Loucy (cell line): Measurements from ENCODE around the gene P2RY8.

Source experiments
- H2AFZ ChIP-seq: fragments of 200-600 bp; sonication (generic); 2 replicates; pipeline ENCODE4 v1.6.0; 2016; ENCODE audit warnings: antibody characterized with exemption, mild to moderate bottlenecking, low read length, moderate library complexity
- H3F3A ChIP-seq: fragments of 200-600 bp; 2 replicates; pipeline ENCODE4 v1.6.0; 2016; ENCODE audit warnings: antibody characterized with exemption, low read depth, mild to moderate bottlenecking
- H3K27me3 ChIP-seq: fragments of 200-600 bp; sonication (generic); 2 replicates; pipeline ENCODE4 v1.6.1; 2014; ENCODE audit warnings: low read length, mild to moderate bottlenecking; ENCODE audit not compliant: insufficient read depth, poor library complexity, severe bottlenecking
- H3K36me3 ChIP-seq: fragments of 200-600 bp; sonication (generic); 2 replicates; pipeline ENCODE4 v1.6.1; 2016; ENCODE audit warnings: low read length; ENCODE audit not compliant: insufficient read depth
- H3K4me1 ChIP-seq: fragments of 200-600 bp; sonication (generic); 2 replicates; pipeline ENCODE4 v1.5.1; 2014; ENCODE audit warnings: low read length, mild to moderate bottlenecking; ENCODE audit not compliant: insufficient read depth, poor library complexity, severe bottlenecking
- H3K4me2 ChIP-seq: fragments of 200-600 bp; sonication (generic); 2 replicates; pipeline ENCODE4 v1.6.0; 2014; ENCODE audit warnings: antibody characterized with exemption, low read length, low read depth, mild to moderate bottlenecking; ENCODE audit not compliant: poor library complexity, severe bottlenecking
- H3K4me3 ChIP-seq: fragments of 200-600 bp; sonication (generic); 2 replicates; pipeline ENCODE4 v1.5.1; 2014; ENCODE audit warnings: low read length, mild to moderate bottlenecking, mixed read lengths; ENCODE audit not compliant: poor library complexity, severe bottlenecking
- H3K79me2 ChIP-seq: fragments of 200-600 bp; sonication (generic); 2 replicates; pipeline ENCODE4 v1.6.1; 2014; ENCODE audit warnings: low read length; ENCODE audit not compliant: insufficient read depth
- H3K9ac ChIP-seq: fragments of 200-600 bp; sonication (generic); 2 replicates; pipeline ENCODE4 v1.6.0; 2014; ENCODE audit warnings: mild to moderate bottlenecking, low read depth, low read length, moderate library complexity; ENCODE audit not compliant: poor library complexity, severe bottlenecking
- H3K9me2 ChIP-seq: fragments of 200-600 bp; sonication (generic); replicated peaks from 2 replicates; pipeline ENCODE4 v1.6.1; 2016; ENCODE audit warnings: low read depth, low read length, mixed read lengths
- H3K9me3 ChIP-seq: fragments of 200-600 bp; sonication (generic); 2 replicates; pipeline ENCODE4 v1.6.1; 2014; ENCODE audit warnings: mild to moderate bottlenecking, antibody characterized with exemption, low read length, low read depth; ENCODE audit not compliant: insufficient read depth
- H4K20me1 ChIP-seq: fragments of 200-600 bp; sonication (generic); 2 replicates; pipeline ENCODE4 v1.6.0; 2014; ENCODE audit warnings: antibody characterized with exemption, low read length, mild to moderate bottlenecking; ENCODE audit not compliant: insufficient read depth, poor library complexity, severe bottlenecking
- CTCF ChIP-seq: fragments of 200-600 bp; sonication (generic); conservative IDR thresholded peaks from 2 replicates; pipeline ENCODE4 v1.5.1; 2014; ENCODE audit warnings: mild to moderate bottlenecking, antibody characterized with exemption, low read length
- EZH2phosphoT487 ChIP-seq: fragments of 200-600 bp; IDR thresholded peaks from 2 replicates; pipeline ENCODE4 v1.6.1; 2018; ENCODE audit warnings: antibody characterized with exemption, mild to moderate bottlenecking, moderate library complexity, borderline replicate concordance

P2RY8 gene

GRCh38 chrX:1496076-1496475 is 40.9 kb downstream of the P2RY8 start:
- peaks cover 9% of the 10 kb centered on the region; the same call in 1 of the 2 replicates for H3F3A ChIP-seq
- H3K36me3 ChIP-seq, result peaks cover 19% of the 10 kb centered on the region; the same call in 1 of the 2 replicates
- peaks cover 30% of the 10 kb centered on the region for H4K20me1 ChIP-seq

GRCh38 chrX:1493877-1494510 is 43.0 kb downstream of the P2RY8 start:
- Histone ChIP-seq H3F3A (peaks cover 9% of the 10 kb centered on the region; the same call in 1 of the 2 replicates), H3K4me2 (no peak overlapping the region), H3K27me3 (no peaks in the 10 kb centered on the region), H3K9me3 (no peaks in the 10 kb centered on the region), H2AFZ (no peak overlapping the region), H3K79me2 (peaks cover 16% of the 10 kb centered on the region), H3K4me1 (no peaks in the 10 kb centered on the region), H3K9ac (no peak overlapping the region), H4K20me1 (peaks cover 22% of the 10 kb centered on the region), H3K4me3 (no peak overlapping the region), H3K36me3 (peaks cover 20% of the 10 kb centered on the region; the same call in 1 of the 2 replicates), H3K9me2 (no peaks in the 10 kb centered on the region)
- no peak for TF ChIP-seq EZH2phosphoT487
- TF ChIP-seq CTCF, result no peak

More at GRCh38 chrX:1496076-1496475, 40.9 kb downstream of the P2RY8 start:
- peaks cover 26% of the 10 kb centered on the region; the same call in 1 of the 2 replicates for H3K79me2 ChIP-seq
- no peaks in the 10 kb centered on the region for H3K9me3 ChIP-seq
- H3K27me3 ChIP-seq, result no peaks in the 10 kb centered on the region
- H3K9ac ChIP-seq, result no peak overlapping the region
- H2AFZ ChIP-seq, result no peak overlapping the region
- H3K4me2 ChIP-seq, result no peak overlapping the region
- no peaks in the 10 kb centered on the region for H3K4me1 ChIP-seq
- no peak overlapping the region for H3K4me3 ChIP-seq
- H3K9me2 ChIP-seq, result no peaks in the 10 kb centered on the region
- TF ChIP-seq EZH2phosphoT487, result no peak
- TF ChIP-seq CTCF, result no peak

GRCh38 chrX:1493412-1493811 is 43.6 kb downstream of the P2RY8 start:
- no peaks in the 10 kb centered on the region for H3K9me2 ChIP-seq
- peaks cover 9% of the 10 kb centered on the region; the same call in 1 of the 2 replicates for H3F3A ChIP-seq
- H3K9ac ChIP-seq, result no peak overlapping the region
- H3K4me1 ChIP-seq, result no peaks in the 10 kb centered on the region
- TF ChIP-seq CTCF, result no peak
- TF ChIP-seq EZH2phosphoT487, result no peak
- H3K79me2 ChIP-seq, result peaks cover 22% of the 10 kb centered on the region
- H2AFZ ChIP-seq, result no peak overlapping the region
- H3K4me3 ChIP-seq, result no peak overlapping the region
- H3K36me3 ChIP-seq, result peaks cover 25% of the 10 kb centered on the region; the same call in 1 of the 2 replicates
- no peak overlapping the region for H3K4me2 ChIP-seq
- no peaks in the 10 kb centered on the region for H3K9me3 ChIP-seq
- peaks cover 23% of the 10 kb centered on the region for H4K20me1 ChIP-seq
- H3K27me3 ChIP-seq, result no peaks in the 10 kb centered on the region
